Measurements from ENCODE around the gene HBQ1. TPM values are rescaled to one million over a fixed set of nuclear protein-coding genes. Genes with fewer than 3 reads are reported as not detected.
A peak's percentile ranks its signal among the peaks of the same experiment; 100 is the strongest.
"Not testable (repeated sequence)": the region's sequence is repeated elsewhere in the genome, so short reads cannot be mapped to it uniquely, and the experiment has no call there.

Gene HBQ1
- total and polyA plus RNA-seq, 7 donors, result 0.19 TPM; not detected in 6

DNA sequence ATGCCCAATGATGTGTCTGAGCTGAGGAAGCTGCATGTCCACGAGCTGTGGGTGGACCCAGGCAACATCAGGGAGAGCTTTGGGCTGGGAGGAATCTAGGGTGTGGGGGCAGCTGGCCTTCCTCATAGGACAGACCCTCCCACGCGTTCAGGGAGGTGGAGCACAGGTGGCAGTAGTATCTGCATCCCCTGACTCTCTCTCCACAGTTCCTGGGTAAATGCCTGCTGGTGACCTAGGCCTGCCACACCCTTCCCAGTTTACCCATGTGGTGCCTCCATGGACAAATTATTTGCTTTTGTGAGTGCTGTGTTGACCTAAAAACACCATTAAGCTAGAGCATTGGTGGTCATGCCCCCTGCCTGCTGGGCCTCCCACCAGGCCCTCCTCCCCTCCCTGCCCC lies 11.2 kb upstream of the HBQ1 start:
- peaks cover 0 to 19% (median 17%) of the 10 kb centered on the region in 4 donors for H3K4me1 ChIP-seq
- H3K27ac ChIP-seq, result no peak overlapping the region
- H3K27me3 ChIP-seq, result peaks cover 40 to 77% (median 69%) of the 10 kb centered on the region in 3 donors
- 14 to 33% methylated on average over 3 of the region's 3 CpGs for WGBS, 2 donors
- TF ChIP-seq, protein P1, sequence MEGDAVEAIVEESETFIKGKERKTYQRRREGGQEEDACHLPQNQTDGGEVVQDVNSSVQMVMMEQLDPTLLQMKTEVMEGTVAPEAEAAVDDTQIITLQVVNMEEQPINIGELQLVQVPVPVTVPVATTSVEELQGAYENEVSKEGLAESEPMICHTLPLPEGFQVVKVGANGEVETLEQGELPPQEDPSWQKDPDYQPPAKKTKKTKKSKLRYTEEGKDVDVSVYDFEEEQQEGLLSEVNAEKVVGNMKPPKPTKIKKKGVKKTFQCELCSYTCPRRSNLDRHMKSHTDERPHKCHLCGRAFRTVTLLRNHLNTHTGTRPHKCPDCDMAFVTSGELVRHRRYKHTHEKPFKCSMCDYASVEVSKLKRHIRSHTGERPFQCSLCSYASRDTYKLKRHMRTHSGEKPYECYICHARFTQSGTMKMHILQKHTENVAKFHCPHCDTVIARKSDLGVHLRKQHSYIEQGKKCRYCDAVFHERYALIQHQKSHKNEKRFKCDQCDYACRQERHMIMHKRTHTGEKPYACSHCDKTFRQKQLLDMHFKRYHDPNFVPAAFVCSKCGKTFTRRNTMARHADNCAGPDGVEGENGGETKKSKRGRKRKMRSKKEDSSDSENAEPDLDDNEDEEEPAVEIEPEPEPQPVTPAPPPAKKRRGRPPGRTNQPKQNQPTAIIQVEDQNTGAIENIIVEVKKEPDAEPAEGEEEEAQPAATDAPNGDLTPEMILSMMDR (IDR thresholded peaks at IDR 0.05), result no peak
- TF ChIP-seq EP300 (IDR thresholded peaks at IDR 0.05) (no peak), POLR2AphosphoS5 (IDR thresholded peaks at IDR 0.05) (no peak), POLR2A (IDR thresholded peaks at IDR 0.05) (no peak)
- H3K36me3 ChIP-seq, result no peaks in the 10 kb centered on the region
- DNase-seq, result no peak
- H3K4me3 ChIP-seq, result no peak overlapping the region
- intact Hi-C loops (cut with DNase I), result no loop called here
- no peaks in the 10 kb centered on the region for H3K9me3 ChIP-seq

DNA sequence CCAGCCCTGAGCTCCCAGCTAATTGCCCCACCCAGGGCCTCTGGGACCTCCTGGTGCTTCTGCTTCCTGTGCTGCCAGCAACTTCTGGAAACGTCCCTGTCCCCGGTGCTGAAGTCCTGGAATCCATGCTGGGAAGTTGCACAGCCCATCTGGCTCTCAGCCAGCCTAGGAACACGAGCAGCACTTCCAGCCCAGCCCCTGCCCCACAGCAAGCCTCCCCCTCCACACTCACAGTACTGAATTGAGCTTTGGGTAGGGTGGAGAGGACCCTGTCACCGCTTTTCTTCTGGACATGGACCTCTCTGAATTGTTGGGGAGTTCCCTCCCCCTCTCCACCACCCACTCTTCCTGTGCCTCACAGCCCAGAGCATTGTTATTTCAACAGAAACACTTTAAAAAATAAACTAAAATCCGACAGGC lies 10.2 kb upstream of the HBQ1 start:
- Histone ChIP-seq H3K27me3 (peaks cover 43 to 84% (median 73%) of the 10 kb centered on the region in 3 donors), H3K4me1 (peaks cover 0 to 17% (median 15%) of the 10 kb centered on the region in 4 donors)
- intact Hi-C loops (cut with DNase I); H3K9me3 ChIP-seq; H3K36me3 ChIP-seq; H3K4me3 ChIP-seq; H3K27ac ChIP-seq: not testable (repeated sequence)
- peak; percentile 73 for DNase-seq
- WGBS, 2 donors, result 6 to 7% methylated on average over 5 of the region's 5 CpGs

DNA sequence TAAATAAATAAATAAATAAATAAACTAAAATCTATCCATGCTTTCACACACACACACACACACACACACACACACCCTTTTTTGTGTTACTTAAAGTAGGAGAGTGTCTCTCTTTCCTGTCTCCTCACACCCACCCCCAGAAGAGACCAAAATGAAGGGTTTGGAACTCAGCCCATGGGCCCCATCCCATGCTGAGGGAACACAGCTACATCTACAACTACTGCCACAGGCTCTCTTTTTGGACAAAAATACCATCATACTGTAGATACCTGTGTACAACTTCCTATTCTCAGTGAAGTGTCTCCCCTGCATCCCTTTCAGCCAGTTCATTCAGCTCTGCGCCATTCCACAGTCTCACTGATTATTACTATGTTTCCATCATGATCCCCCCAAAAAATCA lies 9.5 kb upstream of the HBQ1 start:
- H3K27me3 ChIP-seq, result peaks cover 41 to 84% (median 72%) of the 10 kb centered on the region in 3 donors
- TF ChIP-seq, protein P1 (IDR thresholded peaks at IDR 0.05), result no peak
- TF ChIP-seq EP300 (IDR thresholded peaks at IDR 0.05) (no peak), POLR2A (IDR thresholded peaks at IDR 0.05) (no peak), POLR2AphosphoS5 (IDR thresholded peaks at IDR 0.05) (no peak)

DNA sequence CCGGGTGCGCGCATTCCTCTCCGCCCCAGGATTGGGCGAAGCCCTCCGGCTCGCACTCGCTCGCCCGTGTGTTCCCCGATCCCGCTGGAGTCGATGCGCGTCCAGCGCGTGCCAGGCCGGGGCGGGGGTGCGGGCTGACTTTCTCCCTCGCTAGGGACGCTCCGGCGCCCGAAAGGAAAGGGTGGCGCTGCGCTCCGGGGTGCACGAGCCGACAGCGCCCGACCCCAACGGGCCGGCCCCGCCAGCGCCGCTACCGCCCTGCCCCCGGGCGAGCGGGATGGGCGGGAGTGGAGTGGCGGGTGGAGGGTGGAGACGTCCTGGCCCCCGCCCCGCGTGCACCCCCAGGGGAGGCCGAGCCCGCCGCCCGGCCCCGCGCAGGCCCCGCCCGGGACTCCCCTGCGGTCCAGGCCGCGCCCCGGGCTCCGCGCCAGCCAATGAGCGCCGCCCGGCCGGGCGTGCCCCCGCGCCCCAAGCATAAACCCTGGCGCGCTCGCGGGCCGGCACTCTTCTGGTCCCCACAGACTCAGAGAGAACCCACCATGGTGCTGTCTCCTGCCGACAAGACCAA lies 7.8 kb upstream of the HBQ1 start, which contains the start of gene HBA2:
TSS of gene HBA2 (plus strand) at position 503 of the 568 bp plus-strand sequence. CDS start at position 540, 37 bp downstream.
- H3K27ac ChIP-seq; H3K36me3 ChIP-seq; intact Hi-C loops (cut with DNase I); H3K4me3 ChIP-seq; H3K9me3 ChIP-seq; DNase-seq; H3K4me1 ChIP-seq: not testable (repeated sequence)
- WGBS, 2 donors, result no CpG with 5 or more reads among the region's 74 CpGs
- H3K27me3 ChIP-seq, result peaks cover 29 to 76% (median 61%) of the 10 kb centered on the region in 3 donors

More for the DNA sequence above, 9.5 kb upstream of the HBQ1 start:
- 44 to 52% methylated on average over 1 of the region's 1 CpG for WGBS, 2 donors
- Histone ChIP-seq H3K9me3 (no peaks in the 10 kb centered on the region), H3K4me1 (peaks cover 0 to 10% (median 8%) of the 10 kb centered on the region in 4 donors), H3K27ac (no peak overlapping the region), H3K4me3 (no peak overlapping the region), H3K36me3 (no peaks in the 10 kb centered on the region)
- no peak for DNase-seq
- intact Hi-C loops (cut with DNase I), result no loop called here

DNA sequence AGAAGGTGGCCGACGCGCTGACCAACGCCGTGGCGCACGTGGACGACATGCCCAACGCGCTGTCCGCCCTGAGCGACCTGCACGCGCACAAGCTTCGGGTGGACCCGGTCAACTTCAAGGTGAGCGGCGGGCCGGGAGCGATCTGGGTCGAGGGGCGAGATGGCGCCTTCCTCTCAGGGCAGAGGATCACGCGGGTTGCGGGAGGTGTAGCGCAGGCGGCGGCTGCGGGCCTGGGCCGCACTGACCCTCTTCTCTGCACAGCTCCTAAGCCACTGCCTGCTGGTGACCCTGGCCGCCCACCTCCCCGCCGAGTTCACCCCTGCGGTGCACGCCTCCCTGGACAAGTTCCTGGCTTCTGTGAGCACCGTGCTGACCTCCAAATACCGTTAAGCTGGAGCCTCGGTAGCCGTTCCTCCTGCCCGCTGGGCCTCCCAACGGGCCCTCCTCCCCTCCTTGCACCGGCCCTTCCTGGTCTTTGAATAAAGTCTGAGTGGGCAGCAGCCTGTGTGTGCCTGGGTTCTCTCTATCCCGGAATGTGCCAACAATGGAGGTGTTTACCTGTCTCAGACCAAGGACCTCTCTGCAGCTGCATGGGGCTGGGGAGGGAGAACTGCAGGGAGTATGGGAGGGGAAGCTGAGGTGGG lies 6.9 kb upstream of the HBQ1 start:
- H3K36me3 ChIP-seq; H3K27ac ChIP-seq; intact Hi-C loops (cut with DNase I); H3K9me3 ChIP-seq; H3K4me3 ChIP-seq; DNase-seq; H3K4me1 ChIP-seq: not testable (repeated sequence)
- WGBS, 2 donors, result 11 to 13% methylated on average over 31 of the region's 44 CpGs
- H3K27me3 ChIP-seq, result peaks cover 30 to 76% (median 62%) of the 10 kb centered on the region in 3 donors

DNA sequence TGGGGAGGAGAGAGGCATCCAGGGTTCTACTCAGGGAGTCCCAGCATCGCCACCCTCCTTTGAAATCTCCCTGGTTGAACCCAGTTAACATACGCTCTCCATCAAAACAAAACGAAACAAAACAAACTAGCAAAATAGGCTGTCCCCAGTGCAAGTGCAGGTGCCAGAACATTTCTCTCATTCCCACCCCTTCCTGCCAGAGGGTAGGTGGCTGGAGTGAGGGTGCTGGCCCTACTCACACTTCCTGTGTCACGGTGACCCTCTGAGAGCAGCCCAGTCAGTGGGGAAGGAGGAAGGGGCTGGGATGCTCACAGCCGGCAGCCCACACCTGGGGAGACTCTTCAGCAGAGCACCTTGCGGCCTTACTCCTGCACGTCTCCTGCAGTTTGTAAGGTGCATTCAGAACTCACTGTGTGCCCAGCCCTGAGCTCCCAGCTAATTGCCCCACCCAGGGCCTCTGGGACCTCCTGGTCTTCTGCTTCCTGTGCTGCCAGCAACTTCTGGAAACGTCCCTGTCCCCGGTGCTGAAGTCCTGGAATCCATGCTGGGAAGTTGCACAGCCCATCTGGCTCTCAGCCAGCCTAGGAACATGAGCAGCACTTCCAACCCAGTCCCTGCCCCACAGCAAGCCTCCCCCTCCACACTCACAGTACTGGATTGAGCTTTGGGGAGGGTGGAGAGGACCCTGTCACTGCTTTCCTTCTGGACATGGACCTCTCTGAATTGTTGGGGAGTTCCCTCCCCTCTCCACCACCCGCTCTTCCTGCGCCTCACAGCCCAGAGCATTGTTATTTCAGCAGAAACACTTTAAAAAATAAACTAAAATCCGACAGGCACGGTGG lies 6.1 kb upstream of the HBQ1 start:
- H3K4me1 ChIP-seq; H3K4me3 ChIP-seq; H3K9me3 ChIP-seq; H3K27ac ChIP-seq; intact Hi-C loops (cut with DNase I); DNase-seq; H3K36me3 ChIP-seq: not testable (repeated sequence)
- peaks cover 37 to 76% (median 62%) of the 10 kb centered on the region in 3 donors for H3K27me3 ChIP-seq
- 18 to 19% methylated on average over 9 of the region's 13 CpGs for WGBS, 2 donors

Data from sigmoid colon (tissue), 7 donors.